ENCODE measurements around the gene IMPDH1.

IMPDH1 gene

DNA sequence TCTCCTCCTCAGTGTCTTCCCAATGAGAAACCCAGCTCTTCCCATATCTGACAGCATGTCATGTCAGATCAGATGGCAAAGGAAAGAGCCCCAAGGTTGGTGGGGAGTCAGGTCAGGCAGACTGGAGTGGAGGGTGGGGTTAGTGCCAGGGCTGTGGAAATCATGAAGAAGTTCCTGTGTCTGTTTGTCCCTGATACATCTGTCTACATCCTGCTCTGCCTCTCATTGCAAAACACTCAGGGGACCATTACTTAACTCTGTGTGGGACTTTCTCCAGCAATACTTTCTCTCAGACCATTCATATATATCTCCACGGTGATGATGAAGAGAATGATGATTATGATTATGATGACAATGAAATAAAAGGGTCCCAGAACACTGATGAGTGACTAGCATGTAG is 51.5 kb downstream of the IMPDH1 start:
- DNase-seq: no peak

DNA sequence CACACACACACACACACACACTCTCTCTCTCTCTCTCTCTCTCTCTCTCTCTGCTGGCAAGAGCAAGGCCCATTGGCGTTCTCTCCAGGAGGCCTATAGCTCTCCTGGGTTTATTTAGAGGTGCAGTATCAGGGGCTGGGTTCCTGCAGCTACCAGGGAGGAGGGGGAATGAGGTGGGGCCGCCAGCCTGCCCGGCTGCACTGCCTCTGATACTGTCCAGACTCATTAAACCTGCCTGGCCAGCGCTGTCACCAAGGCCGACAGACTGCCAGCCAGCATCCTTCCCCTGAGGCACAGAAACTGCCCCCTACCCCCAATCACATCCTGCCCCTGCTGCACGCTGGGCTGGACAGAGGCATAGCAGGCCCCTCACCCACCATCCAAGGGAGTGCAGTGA is 52.6 kb downstream of the IMPDH1 start:
- no peak for DNase-seq

DNA sequence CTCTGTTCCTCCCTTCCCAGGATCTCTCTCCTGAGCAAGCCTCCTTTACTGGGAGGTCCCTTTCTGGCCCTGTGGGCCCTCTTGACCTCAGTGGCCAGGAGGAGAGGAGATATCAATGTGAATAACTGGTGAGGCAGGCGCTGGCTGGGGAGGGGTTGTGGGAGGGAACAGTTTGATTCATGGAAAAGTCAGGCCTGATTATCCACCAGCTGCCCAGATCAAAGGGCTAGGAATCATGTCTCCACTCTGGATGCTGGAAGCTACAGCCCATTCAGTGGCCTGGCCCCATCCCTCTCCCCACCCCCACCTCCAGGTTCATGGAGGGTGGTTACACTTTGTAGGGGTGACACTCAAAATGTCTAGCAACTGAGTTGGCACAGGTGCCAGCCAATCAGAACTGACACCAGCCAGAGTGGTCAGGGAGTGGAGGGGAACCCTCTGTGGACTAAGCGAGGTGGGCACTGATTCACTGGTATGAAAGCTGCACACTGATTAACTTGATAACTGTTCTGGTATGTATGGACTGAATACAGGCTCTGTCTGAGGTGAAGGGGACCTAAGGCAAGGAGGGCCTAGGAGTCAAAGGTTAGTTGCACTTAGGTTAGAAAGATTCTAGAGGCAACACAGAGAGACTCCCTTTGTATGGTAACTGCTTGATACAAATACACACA is 53.1 kb downstream of the IMPDH1 start:
- no peak for DNase-seq

DNA sequence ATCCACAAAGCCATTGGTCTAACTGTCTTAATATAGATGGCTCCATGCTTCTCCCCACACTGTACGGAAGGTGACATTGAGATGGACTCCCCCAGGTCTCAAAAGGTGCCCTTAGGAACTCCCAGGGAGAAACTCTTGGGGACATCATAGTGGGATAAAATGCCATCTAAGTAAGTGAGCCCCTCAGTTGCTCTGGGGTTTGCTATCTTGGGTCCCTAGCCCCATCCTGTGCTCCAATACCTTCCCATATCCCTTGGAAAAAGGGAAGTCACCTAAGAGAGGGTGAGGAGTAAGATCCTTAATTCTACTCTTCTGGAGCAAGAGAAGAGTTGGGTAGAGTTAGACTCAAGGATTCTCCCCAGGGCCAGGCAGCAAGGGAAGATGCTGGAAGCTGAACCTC is 56.2 kb downstream of the IMPDH1 start:
- no peak for DNase-seq

DNA sequence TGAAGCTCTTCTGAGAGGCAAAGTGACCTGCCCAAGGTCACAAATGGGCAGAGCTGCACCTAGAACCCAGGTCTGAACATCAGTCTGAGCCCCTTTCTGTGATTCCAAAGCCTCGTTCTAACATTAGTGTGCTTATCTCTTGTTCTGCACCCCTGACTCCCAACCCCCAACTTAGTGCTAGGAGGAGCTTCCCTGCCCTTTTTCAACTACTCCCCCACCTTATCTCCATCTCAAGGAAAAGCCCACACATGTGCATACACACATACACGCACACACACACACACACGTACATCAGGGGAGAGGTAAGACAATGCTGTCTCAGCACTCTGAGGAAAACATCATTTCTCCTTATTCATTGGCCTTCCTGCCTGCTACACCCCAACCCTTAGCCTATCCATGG is 56.6 kb downstream of the IMPDH1 start:
- DNase-seq: no peak

DNA sequence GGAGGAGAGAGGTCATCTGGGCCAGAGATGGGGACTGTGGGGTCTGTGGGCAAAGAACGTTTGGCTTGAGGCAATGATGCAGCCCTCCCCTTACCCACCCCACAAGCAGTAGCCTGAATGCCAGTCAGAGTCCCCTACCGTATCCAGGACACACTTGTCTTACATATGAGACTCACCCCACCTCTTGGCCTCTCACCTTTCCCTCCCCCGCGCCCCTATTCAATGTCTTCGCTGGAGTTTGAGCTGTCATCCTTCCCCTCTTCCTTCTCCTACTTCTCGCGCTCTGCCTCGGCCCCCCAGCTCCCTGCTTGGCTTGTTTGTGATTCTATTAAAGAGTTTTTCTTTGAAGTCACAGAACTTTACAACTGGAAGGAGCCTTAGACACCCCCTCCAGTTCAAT is 57.1 kb downstream of the IMPDH1 start:
- no peak for DNase-seq

DNA sequence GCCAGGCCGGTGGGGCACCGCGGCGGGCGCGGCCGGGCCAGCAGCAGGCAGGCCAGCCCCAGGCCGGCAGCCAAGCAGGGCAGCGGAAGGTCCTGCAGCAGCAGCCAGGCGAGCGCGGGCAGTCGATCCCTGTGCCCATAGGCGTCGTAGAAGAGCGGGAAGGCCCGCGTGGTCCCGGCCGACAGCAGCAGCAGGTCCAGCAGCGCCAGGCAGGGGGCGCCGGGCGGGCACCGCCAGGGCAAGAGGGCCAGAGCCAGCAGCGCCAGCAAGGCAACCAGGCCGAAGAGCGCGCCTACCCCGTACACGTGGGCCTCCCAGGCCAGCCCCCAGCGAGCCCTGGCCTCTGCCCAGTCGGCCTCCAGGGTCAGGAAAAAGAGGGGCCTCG is 57.6 kb downstream of the IMPDH1 start:
- DNase-seq: no peak

DNA sequence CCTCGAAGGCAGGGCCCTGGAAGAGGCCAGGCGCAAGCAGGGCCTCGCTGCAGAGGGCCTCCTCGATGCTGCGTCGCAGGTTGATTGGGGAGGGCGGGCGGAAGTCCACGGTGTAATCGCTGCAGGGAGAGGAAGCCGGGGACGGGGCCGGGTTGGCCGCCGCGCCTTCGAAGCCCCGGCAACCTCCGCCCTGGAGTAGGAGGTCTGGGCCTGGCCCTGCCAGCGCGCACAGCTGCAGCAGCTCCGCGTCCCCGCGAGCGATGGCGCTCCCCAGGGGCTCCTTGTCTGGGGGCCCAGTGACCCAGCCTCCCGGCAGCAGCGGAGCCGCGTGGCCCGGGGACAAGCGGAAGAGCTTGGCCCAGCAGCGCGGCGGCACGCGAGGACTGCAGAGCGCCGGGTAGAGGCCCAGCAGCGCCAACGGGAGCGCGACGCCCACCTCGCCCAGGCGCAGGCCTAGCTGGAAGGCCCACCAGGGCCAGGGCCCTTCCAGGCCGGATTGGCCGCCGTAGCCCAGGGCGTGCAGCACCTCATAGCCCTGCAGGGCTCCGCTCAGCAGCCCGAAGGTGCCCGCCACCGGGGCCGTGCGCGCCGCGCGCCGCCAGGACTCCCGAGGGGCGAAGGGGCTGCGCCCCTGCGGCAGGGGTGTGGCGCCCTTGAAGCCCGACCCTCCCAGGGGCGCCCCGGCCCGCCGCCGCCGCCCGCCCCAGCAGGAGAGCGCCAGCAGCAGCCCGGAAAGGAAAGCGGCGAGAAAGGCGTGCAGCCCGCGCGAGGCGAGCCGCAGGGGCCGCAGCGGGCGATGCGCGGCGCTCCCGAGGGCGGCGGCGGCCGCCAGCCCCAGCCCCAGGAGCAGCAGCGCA is 58.3 kb downstream of the IMPDH1 start:
- no peak for DNase-seq

DNA sequence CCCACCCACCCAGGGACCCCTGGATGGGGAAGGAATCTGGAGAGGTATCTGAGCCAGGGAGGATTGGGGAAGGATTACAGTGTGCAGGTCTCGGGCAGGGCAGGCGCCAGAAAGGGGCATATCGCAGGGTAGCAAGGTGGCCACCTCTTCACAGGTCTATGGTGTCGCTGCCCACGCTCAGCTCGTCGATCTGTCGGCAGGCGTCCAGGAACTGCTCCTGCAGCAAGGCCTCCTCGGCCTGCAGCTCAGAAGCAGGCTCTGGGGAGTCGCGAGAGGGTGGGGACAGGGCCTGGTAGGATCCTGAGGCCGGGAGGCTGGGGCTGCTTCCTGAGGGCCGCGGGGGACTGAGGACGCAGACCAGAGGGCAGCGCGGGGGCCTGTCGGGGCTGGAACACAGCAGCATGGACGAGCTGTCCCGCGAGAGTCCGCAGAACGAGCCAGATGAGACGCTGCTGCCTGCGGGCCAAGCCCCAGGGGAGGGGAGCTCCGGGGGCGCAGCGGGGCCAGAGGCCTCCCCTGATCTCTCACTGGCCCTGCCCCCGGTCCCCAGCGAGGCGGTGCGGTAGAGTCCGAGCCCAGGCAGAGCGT is 59.0 kb downstream of the IMPDH1 start:
- no peak for DNase-seq

DNA sequence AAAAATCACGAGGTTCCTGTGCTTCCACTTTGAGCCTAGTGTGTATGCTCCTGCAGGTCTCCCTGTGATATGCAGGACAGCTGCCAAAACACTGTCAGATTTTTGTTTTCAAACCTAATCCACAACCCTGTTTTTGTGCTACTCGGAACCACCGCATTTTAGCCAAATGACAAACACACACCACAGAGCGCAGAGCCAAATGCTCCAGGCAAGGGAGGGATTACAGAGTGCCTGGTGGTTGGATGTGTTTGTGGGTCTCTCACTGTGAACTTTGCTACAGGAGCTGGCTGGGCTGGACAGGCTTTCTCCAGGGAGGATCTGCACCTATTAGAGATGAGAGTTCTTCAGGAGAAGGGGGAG is 60.3 kb downstream of the IMPDH1 start:
- no peak for DNase-seq

DNA sequence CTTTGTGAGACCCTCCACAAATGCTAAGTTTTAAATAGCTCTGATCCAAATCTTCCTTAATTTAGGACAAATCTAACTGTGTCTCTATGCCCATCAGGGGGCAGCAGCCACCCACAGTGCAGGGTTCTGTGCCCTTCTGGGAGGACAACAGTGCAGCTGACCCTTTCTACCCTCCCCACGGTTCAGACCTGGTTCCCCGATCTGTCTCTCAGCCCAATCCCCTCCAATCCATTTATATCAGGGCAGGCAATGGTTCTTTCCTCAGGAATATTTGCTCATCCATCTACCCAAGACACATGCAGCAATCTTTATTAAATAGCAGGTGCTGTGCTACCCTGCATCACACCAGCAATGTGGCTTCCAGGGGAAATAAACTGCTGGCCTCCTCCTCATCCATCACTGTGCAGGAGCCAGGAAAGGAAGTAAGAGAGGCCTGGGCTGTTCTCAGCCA is 62.1 kb downstream of the IMPDH1 start:
- DNase-seq: no peak

DNA sequence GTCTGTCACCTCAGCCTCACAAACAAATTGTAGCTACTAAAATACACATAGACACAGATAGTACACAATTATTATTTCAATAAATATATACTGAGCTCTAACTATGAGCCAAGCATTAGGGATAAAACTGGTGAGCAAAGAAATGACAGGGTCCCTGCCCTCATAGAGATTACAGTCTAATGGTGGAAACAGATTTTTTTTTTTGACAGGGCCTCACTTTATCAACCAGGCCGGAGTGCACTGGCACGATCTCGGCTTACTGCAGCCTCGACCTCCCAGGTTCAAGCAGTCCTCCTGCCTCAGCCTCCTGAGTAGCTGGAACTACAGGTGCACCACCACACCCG is 65.4 kb downstream of the IMPDH1 start:
- no peak for DNase-seq

DNA sequence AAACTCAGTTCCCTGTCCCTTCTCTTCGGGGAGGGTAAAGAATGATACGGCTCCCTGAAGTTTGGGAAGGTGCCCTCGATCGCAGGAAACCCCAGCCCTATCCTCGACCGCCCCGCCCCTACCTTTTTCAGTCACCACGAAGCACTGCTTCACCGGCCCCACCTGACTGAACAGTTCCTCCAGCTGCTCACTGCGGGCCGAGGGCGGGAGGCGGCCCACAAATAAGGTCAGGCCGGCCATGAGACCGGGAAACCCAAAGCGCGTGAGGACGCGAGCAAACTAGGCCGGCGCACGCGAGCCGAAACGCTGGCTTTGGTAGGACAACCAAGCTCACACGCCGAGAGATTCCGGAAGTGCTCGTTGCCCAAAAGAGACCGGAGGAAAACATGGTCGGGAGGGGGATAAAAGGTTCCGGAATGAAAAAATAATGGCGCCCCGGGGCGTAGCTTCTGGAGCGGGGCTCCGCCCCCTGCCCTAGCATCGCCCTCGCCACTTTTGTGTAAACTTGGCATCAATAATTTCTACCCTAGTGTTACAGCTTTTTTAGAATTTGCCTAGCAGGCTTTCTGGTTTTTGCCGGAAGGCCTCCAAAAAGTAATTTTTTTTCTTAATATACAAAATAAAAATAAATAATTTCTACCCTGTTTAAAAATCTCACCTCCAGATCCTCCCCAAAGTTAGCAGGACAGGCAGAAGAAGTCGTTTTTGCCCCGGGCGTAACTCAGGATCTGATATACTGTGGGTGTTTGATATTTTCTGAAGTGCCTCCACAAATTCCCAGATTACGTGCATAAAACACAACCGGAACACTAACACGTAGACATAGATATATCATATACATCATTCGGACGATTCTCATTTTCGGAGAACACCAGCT is 66.0 kb downstream of the IMPDH1 start, which contains the start of gene RBM28:
Gene RBM28 (minus strand): TSS at position 355 of the 877 bp plus-strand sequence. CDS start 115 bp downstream, at position 240.
- DNase-seq: peak; percentile 83
